GM10248 (cell line): ENCODE results near the gene CASKIN1.
"Not testable (repeated sequence)": the region's sequence is repeated elsewhere in the genome, so short reads cannot be mapped to it uniquely, and the experiment has no call there.

Experiments used
- CTCF ChIA-PET: fragments of 300-600 bp; sonication (Branson Sonifier 250); formaldehyde crosslinking; extraction: SDS; loops from one replicate; lab custom pipeline; 2021; ENCODE audit warnings: antibody characterized with exemption; lab: Yijun Ruan, JAX
- POLR2A ChIA-PET: fragments of 350-650 bp; sonication (Branson Sonifier 250); formaldehyde crosslinking; extraction: SDS; loops from one replicate; lab custom pipeline; 2020; ENCODE audit warnings: antibody characterized with exemption; lab: Yijun Ruan, JAX
- DNase-seq: peaks from one replicate; pipeline ENCODE4 v3.0.0; 2012; ENCODE audit errors: extremely low spot score
- TF ChIP-seq, protein P1 (sequence below): IDR thresholded peaks from 2 replicates; pipeline ENCODE4 v1.5.1; 2012; ENCODE audit warnings: mild to moderate bottlenecking, low read depth; ENCODE audit errors: extremely low read depth, missing control alignments, control extremely low read depth

Gene CASKIN1

DNA sequence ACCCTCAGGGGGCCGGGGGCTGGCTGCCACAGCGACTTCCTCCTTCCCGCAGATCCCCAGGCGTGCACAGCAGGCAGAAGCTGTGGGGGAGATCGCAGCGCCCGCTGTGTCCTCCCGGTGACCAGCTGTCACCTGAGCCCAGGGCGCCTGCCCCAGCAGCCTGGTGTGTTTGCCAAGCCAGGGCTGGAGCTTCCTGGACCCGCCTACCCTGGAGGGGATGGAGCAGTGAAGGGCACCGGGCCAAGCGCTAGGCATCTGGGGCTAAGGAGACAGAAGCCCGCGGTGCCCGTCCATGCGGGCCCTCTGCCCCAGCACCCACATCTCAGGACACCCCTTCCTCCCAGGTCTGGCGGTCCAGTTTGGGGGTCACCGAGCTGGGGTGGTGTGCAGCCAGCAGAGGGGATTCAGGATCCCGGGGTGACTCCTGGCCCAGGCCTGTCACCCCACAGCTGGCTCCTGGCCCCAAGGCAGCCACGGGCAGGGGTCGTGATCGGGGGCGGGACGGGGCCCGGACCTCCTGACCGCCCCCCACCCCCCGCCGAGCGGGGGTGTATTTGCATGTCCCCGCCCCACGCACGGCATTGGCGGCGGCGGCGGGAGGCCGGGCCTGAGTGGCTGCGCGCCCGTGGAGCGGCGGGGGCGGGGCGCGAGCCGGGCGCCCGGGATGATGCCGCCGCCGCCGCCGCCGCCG, 48.3 kb downstream of the CASKIN1 start, which contains the start of gene RAB26:
RAB26 (plus strand) TSS at position 645 of the 691 bp plus-strand sequence. CDS start 159 bp downstream, outside the sequence.
- DNase-seq = peak; percentile 48
- TF ChIP-seq, protein P1, sequence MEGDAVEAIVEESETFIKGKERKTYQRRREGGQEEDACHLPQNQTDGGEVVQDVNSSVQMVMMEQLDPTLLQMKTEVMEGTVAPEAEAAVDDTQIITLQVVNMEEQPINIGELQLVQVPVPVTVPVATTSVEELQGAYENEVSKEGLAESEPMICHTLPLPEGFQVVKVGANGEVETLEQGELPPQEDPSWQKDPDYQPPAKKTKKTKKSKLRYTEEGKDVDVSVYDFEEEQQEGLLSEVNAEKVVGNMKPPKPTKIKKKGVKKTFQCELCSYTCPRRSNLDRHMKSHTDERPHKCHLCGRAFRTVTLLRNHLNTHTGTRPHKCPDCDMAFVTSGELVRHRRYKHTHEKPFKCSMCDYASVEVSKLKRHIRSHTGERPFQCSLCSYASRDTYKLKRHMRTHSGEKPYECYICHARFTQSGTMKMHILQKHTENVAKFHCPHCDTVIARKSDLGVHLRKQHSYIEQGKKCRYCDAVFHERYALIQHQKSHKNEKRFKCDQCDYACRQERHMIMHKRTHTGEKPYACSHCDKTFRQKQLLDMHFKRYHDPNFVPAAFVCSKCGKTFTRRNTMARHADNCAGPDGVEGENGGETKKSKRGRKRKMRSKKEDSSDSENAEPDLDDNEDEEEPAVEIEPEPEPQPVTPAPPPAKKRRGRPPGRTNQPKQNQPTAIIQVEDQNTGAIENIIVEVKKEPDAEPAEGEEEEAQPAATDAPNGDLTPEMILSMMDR = no peak
- CTCF ChIA-PET = interaction anchor here (1.0 to 2.7 kb wide), 6 partner anchors 10 to 284 kb away, joined by 3 to 14 read pairs (median 8); partner anchors contain the start of gene NPW
- POLR2A ChIA-PET = interaction anchor here (0.6 kb wide), 1 partner anchor 90 kb away, joined by 3 read pairs; no protein-coding TSS in a partner anchor

DNA sequence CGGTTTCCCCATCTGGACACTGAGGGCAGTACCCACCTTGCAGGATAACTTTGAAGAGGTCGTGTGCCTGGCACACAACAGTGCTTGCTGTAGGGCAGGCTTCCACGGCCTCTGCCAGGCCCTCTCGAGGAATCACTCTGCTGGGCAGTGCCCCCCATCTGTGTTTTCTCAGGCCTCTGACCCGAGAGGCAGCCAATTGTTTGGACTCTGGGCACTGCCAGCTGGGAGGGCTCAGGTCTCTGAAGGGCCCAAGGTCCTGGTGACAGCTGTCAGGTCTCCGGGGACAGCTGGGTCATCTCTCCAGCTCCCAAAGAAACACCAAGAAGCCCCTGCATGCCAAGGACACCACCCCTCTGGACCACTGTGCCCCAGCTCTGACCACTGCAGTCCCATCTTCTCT, 49.0 kb downstream of the CASKIN1 start:
- CTCF ChIA-PET = interaction anchor here (1.0 to 2.7 kb wide), 8 partner anchors 9 to 283 kb away, joined by 3 to 14 read pairs (median 6); partner anchors contain the start of gene NPW
- TF ChIP-seq, protein P1 = no peak
- POLR2A ChIA-PET = interaction anchor here (2.7 kb wide), 1 partner anchor 8 kb away, joined by 40 read pairs; the partner anchor contains the start of gene TRAF7
- DNase-seq = no peak

DNA sequence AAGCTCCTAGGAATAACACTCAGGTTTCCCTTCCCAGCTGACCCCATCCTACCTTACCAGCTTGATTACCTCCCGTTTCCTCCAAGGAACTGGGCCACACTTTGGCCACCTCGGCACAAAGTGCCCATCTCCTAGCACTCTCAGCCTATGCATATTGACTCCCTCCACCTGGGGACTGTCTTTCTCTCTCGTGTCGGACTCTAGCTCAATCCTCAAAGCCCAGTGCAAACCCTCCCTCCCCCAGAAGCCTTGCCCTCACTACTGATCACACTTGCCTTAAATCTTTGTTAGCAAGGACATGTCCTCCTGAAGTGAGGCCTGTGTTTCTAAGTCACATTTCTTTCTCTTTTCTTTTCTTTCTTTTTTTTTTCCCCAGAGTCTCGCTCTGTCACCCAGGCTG, 50.6 kb downstream of the CASKIN1 start:
- ChIA-PET POLR2A (interaction anchor here (2.7 kb wide), 1 partner anchor 9 kb away, joined by 40 read pairs; the partner anchor contains the start of gene TRAF7), CTCF (interaction anchor here (1.0 to 2.7 kb wide), 9 partner anchors 7 to 142 kb away, joined by 3 to 12 read pairs (median 5); partner anchors contain the start of genes NPW and TRAF7)
- DNase-seq = no peak
- TF ChIP-seq, protein P1 = no peak

DNA sequence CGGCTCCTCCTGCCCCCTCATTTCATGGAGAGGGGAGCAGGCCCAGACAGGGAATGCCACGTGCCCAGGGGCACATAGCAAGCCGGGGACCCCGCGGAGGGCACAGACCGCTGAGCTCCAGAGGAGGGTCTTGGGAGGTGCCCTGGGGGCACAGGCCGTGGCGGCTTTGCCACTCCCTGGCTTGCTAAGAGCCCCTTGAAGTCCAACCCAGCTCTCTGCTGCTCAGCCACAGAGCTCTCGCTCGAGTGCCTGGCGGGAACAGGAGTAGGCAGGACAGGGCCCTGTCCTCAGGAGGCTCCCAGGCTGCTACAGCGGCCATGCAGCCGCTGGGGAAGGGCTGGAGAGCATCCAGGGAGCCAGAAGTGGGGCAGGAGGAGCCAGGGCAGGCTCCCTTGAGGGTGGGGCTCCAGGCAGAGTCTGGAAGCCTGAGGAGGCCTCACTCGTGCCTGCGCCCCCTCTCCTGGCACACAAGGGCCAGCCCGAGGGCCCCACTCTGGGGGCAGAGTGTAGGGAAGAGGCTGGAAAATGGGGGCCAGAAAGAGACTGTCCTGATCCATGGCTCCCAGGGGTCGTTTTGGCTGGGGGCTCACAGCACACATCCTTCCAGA, 52.4 kb downstream of the CASKIN1 start:
- POLR2A ChIA-PET = interaction anchor here (2.0 kb wide), 1 partner anchor 11 kb away, joined by 12 read pairs; the partner anchor contains the start of gene TRAF7
- DNase-seq = no peak
- CTCF ChIA-PET = interaction anchor here (1.3 to 2.7 kb wide), 3 partner anchors 121 to 140 kb away, joined by 3 to 12 read pairs (median 5); no protein-coding TSS in a partner anchor
- TF ChIP-seq, protein P1 = no peak

DNA sequence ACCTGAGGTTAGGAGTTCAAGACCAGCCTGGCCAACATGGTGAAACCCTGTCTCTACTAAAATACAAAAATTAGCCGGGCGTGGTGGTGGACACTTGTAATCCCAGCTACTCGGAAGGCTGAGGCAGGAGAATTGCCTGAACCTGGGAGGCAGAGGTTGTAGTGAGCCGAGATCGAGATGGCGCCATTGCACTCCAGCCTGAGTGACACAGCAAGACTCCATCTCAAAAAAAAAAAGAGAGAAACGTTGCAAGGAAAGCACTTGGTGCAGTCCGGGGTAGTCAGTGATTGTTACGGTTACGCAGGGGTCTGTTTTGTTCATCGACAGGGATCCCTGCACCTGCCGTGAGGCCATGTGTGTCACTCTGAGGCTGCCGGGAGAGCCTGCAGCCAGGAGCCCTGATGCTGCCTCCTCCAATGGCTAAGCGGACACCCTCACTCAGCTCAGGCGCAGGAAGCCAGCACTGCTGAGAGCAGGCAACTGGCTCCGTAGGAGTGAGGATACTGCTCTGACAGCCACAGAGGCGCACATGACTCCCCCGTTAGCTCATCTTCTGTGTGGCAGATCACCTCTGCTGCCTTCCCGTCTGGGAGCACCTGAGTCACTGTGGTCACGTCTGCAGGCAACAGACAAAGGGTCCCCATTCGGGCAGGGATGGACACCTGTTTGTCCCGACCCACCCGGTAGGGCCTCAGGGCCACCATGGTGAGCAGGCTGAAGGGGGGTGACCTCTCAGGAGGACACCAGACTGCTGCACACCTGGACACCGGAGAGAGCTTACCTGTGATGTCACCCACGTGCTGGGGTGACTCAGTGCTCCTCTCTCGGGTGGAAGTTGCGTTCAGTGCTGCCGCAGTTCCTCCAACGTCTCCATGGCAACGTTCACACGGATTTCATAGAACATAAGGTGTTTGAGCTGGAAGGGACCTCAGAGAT, 53.2 kb downstream of the CASKIN1 start:
- CTCF ChIA-PET = interaction anchor here (1.3 to 2.7 kb wide), 3 partner anchors 120 to 140 kb away, joined by 3 to 12 read pairs (median 5); no protein-coding TSS in a partner anchor
- DNase-seq = no peak

DNA sequence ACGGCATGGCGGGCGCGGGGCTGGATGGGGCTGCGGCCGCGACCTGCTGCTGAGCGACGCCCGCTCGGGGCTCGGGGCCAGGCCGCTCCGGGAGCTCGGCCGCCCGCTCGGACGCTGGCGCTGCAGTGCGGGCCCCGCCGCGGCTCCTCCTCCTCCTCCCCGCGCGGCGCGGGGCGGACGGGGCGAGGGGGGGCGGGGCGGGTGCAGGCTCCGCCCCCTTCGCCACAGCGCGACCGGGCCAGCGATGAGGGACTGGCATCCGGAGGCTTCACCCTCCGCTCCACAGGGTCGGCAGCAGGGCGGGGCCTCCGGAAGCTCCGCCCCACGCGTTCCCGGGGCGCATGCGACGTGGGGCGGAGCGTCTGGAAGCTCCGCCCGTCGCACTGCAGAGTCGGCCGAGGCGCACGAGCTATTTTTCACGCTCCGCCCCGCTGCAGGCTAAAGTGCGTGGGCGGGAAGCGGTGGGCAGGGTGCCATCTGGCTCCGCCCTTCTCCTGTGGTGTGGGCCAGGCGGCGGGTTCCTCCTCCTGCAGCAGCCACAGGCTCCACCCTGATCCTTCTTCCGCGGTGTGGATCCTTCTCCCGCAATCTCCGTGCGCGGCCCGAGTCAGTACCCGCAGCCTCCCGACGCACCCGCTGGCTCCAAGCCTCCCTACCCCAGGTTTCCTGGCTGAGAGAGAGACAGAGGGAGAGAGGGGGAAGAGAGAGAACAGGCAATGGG, 60.5 kb downstream of the CASKIN1 start, which contains the start of gene PKD1:
PKD1 (minus strand) TSS at position 129 of the 721 bp plus-strand sequence. CDS start 209 bp downstream, outside the sequence.
- DNase-seq = peak; percentile 32
- CTCF ChIA-PET = interaction anchor here (1.0 to 1.6 kb wide), 2 partner anchors 111 to 132 kb away, joined by 3 to 5 read pairs; no protein-coding TSS in a partner anchor
- POLR2A ChIA-PET = interaction anchor here (0.7 kb wide), 1 partner anchor 19 kb away, joined by 16 read pairs; the partner anchor contains the start of gene TRAF7

More for the DNA sequence above, 53.2 kb downstream of the CASKIN1 start:
- TF ChIP-seq, protein P1 = no peak
- POLR2A ChIA-PET = interaction anchor here (2.0 kb wide), 1 partner anchor 12 kb away, joined by 12 read pairs; the partner anchor contains the start of gene TRAF7

DNA sequence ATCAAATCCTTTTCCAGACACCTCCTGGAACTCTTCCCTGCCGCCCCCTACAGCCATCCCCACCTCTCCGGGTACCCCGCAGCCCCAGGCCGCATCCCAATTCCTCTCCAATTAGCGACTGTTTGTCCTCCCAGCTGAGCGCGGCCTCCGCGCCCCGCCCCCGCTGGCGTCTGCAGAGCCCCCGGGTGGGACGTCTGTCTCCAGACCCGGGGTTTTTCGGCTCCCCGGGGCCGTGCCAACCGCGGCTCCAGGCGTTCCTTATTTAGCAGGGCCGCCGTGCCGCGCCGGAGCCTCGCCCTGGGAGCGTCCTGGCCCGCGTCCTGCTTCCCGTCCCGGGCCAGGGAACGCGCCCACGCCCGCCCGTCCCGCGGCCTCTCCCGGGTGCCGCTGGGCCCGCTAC, 61.3 kb downstream of the CASKIN1 start:
- DNase-seq, CTCF ChIA-PET, POLR2A ChIA-PET: not testable (repeated sequence)

DNA sequence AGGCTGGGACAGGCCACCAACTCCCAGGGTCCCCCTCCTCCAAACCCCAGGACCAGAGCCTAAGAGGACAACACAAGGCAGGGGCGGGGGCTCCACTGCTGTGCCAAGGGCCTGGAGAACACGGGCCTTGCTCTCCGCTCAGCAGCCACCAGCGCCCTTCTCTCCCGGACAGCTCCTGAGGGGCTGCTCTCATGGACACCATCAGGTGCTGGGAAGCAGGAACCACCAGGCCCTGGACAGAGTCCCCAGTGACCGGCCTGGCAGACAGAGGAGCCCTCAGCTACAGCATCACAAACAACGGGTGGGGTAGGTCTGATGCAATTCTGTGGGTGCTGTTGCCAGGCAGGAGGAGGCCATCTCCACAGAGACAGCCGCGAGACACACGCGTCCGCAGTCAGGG, 62.6 kb downstream of the CASKIN1 start:
- POLR2A ChIA-PET, CTCF ChIA-PET, DNase-seq: not testable (repeated sequence)
